ENCODE measurements around the gene EHD1. TPM values are rescaled to one million over a fixed set of nuclear protein-coding genes. Genes with fewer than 3 reads are reported as not detected.

Gene EHD1
- total RNA-seq, 1 donor from 2014 or later = 122 TPM

- no peak for DNase-seq (ENCODE audit: low read depth, low spot score)
These were observed 75.9 kb downstream of the EHD1 start for GRCh38 chr11:64802370-64803157.

Other genes with a start within 250 kb of the EHD1 start
- not detected in 2 replicates for gene NRXN2, start 155.4 kb downstream of the EHD1 start, total RNA-seq
- 0.53 and 1.5 TPM in 2 replicates for gene RASGRP2, start 134.5 kb downstream of the EHD1 start, total RNA-seq
- gene PYGM, start 118.6 kb downstream of the EHD1 start, total RNA-seq = 0.13 and 0.35 TPM in 2 replicates
- 74.6 and 107 TPM in 2 replicates for gene SF1, start 100.1 kb downstream of the EHD1 start, total RNA-seq
- 34.3 and 34.8 TPM in 2 replicates for gene MAP4K2, start 75.4 kb downstream of the EHD1 start, total RNA-seq
- gene MEN1, start 68.1 kb downstream of the EHD1 start, total RNA-seq = 17.0 and 26.2 TPM in 2 replicates
- 0.20 and 0.25 TPM in 2 replicates for gene CDC42BPG, start 34.0 kb downstream of the EHD1 start, total RNA-seq
- gene ATG2A, start 38.6 kb upstream of the EHD1 start, total RNA-seq = 8.8 and 9.6 TPM in 2 replicates
- gene PPP2R5B, start 46.1 kb upstream of the EHD1 start, total RNA-seq = 9.7 and 12.1 TPM in 2 replicates
- gene GPHA2, start 57.3 kb upstream of the EHD1 start, total RNA-seq = not detected in 2 replicates
- not detected in 2 replicates for gene MAJIN, start 93.5 kb upstream of the EHD1 start, total RNA-seq
- gene BATF2, start 118.3 kb upstream of the EHD1 start, total RNA-seq = 0.40 and 1.1 TPM in 2 replicates
- gene ARL2, start 135.5 kb upstream of the EHD1 start, total RNA-seq = 93.5 and 124 TPM in 2 replicates
- gene SNX15, start 148.8 kb upstream of the EHD1 start, total RNA-seq = 8.2 and 10.5 TPM in 2 replicates
- gene SAC3D1, start 162.6 kb upstream of the EHD1 start, total RNA-seq = 9.4 and 11.4 TPM in 2 replicates
- 10.7 and 15.9 TPM in 2 replicates for gene NAALADL1, start 179.9 kb upstream of the EHD1 start, total RNA-seq
- 9.0 and 16.0 TPM in 2 replicates for gene CDCA5, start 205.4 kb upstream of the EHD1 start, total RNA-seq
- gene ZFPL1, start 205.6 kb upstream of the EHD1 start, total RNA-seq = 32.9 and 34.6 TPM in 2 replicates
- gene VPS51, start 217.6 kb upstream of the EHD1 start, total RNA-seq = 174 and 190 TPM in 2 replicates
- gene TM7SF2, start 233.3 kb upstream of the EHD1 start, total RNA-seq = 20.6 and 28.7 TPM in 2 replicates
- 10.0 and 11.3 TPM in 2 replicates for gene ZNHIT2, start 239.1 kb upstream of the EHD1 start, total RNA-seq
- 222 and 473 TPM in 2 replicates for gene FAU, start 243.5 kb upstream of the EHD1 start, total RNA-seq
- gene MRPL49, start 243.7 kb upstream of the EHD1 start, total RNA-seq = 52.2 and 58.2 TPM in 2 replicates

Measured in pulmonary artery endothelial cell (primary cell).